Testis (tissue), 2 donors: ENCODE measurements around the gene DAAM2.

Source experiments
- POLR2A ChIP-seq: fragments of 450-650 bp; IDR thresholded peaks from one replicate; pipeline ENCODE4 v1.6.1; 2017; ENCODE audit warnings: antibody characterized with exemption, mild to moderate bottlenecking, moderate library complexity
- TF ChIP-seq, protein P1 (sequence below), 3 experiments: fragments of 450-650 bp in 2 of 3; fragments of 200-600 bp in 1 of 3; sonication (generic) in 1 of 3; IDR thresholded peaks; one replicate each; pipeline ENCODE4 v1.5.1; 2016 to 2019; ENCODE audit warnings: antibody characterized with exemption in 3 of 3, mild to moderate bottlenecking in 2 of 3, moderate library complexity in 1 of 3

DNA sequence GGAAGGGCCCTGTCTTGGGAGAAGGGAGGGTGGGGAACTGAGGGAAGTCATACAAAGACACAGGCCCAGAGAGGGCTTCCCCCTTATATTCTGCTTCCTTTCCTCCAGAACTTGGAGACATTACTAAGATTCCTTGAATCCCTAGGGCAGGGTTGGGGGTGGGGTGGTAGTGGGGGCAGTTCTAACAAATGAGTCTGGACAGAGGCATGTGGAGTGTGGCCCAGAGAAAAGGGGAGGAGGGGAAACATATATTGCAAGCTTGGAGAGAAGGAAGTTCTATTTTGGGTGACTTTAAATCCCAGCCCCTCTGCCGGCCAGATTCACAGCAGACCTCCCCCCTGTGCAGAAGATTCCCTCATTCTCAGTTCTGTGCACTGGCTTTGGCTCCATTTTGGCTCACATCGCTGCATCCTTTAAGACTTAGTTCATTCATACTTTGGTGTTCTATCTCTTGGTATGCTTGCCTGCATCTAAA, 43.7 kb downstream of the DAAM2 start:
- TF ChIP-seq, protein P1, sequence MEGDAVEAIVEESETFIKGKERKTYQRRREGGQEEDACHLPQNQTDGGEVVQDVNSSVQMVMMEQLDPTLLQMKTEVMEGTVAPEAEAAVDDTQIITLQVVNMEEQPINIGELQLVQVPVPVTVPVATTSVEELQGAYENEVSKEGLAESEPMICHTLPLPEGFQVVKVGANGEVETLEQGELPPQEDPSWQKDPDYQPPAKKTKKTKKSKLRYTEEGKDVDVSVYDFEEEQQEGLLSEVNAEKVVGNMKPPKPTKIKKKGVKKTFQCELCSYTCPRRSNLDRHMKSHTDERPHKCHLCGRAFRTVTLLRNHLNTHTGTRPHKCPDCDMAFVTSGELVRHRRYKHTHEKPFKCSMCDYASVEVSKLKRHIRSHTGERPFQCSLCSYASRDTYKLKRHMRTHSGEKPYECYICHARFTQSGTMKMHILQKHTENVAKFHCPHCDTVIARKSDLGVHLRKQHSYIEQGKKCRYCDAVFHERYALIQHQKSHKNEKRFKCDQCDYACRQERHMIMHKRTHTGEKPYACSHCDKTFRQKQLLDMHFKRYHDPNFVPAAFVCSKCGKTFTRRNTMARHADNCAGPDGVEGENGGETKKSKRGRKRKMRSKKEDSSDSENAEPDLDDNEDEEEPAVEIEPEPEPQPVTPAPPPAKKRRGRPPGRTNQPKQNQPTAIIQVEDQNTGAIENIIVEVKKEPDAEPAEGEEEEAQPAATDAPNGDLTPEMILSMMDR (IDR thresholded peaks at IDR 0.05): no peak
- TF ChIP-seq POLR2A: no peak
